ENCODE results near the gene SLC38A4. TPM values are rescaled to one million over a fixed set of nuclear protein-coding genes. Genes with fewer than 3 reads are reported as not detected.

The SLC38A4 gene
- polyA plus RNA-seq, 1 of the 3 experiments (the other 2 are of a cell fraction), result 66.7 TPM

DNA sequence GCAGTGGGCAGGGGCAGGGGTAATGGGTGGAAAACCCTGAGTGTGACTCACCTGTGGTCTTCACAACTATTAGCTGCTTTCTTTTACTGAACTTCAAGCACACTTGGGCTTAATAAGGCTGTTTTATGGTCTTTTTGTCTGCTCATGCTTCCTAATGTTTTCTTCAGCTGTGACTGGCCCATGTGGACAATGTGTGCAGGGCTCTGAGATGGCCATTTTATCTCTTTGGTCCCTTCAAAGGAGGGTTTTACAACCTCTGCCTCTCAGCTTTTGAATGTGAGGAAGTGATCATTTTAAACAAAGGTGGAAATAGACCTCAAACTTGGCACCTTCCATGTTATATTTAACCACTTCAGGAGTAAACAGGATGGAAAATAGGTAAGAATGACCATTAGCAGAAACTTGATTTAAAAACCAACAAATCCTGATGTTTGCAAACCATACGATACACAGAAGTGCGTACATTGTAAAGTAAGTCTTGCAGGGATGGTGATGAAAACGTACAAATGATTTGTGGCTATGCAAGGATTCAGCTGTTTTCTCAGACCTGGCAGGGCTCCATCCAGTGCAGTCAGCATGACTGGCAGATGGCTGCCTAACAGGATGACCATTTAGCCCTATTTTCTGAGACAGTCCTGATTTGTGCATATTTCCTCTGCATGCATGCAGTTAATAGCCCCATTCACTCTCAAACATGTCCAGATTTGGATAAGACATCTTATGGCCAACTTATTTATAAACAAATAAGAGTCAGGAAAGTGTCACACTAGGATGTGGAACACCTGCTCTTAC is 103.2 kb downstream of the SLC38A4 start:
- H3K4me1 ChIP-seq (ENCODE audit: control insufficient read depth in 1 of 2, insufficient read depth in 2 of 2, low read depth in 1 of 2, low read length in 1 of 2), result no peaks in the 10 kb centered on the region
- H3K4me3 ChIP-seq (ENCODE audit: low read depth in 2 of 2, low read length in 1 of 2), result no peak overlapping the region
- TF ChIP-seq NFIC (IDR thresholded peaks at IDR 0.05; ENCODE audit: borderline replicate concordance), result no peak
- TF ChIP-seq, protein P1, sequence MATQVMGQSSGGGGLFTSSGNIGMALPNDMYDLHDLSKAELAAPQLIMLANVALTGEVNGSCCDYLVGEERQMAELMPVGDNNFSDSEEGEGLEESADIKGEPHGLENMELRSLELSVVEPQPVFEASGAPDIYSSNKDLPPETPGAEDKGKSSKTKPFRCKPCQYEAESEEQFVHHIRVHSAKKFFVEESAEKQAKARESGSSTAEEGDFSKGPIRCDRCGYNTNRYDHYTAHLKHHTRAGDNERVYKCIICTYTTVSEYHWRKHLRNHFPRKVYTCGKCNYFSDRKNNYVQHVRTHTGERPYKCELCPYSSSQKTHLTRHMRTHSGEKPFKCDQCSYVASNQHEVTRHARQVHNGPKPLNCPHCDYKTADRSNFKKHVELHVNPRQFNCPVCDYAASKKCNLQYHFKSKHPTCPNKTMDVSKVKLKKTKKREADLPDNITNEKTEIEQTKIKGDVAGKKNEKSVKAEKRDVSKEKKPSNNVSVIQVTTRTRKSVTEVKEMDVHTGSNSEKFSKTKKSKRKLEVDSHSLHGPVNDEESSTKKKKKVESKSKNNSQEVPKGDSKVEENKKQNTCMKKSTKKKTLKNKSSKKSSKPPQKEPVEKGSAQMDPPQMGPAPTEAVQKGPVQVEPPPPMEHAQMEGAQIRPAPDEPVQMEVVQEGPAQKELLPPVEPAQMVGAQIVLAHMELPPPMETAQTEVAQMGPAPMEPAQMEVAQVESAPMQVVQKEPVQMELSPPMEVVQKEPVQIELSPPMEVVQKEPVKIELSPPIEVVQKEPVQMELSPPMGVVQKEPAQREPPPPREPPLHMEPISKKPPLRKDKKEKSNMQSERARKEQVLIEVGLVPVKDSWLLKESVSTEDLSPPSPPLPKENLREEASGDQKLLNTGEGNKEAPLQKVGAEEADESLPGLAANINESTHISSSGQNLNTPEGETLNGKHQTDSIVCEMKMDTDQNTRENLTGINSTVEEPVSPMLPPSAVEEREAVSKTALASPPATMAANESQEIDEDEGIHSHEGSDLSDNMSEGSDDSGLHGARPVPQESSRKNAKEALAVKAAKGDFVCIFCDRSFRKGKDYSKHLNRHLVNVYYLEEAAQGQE (IDR thresholded peaks at IDR 0.05; ENCODE audit: low read depth, low read length), result no peak
- TF ChIP-seq POLR2AphosphoS5 (IDR thresholded peaks at IDR 0.05; ENCODE audit: low read depth, low read length), result no peak
- TF ChIP-seq MEF2A (IDR thresholded peaks at IDR 0.05; ENCODE audit: borderline replicate concordance, low read depth), result no peak
- TF ChIP-seq, protein P2, sequence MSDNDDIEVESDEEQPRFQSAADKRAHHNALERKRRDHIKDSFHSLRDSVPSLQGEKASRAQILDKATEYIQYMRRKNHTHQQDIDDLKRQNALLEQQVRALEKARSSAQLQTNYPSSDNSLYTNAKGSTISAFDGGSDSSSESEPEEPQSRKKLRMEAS (IDR thresholded peaks at IDR 0.05; ENCODE audit: low read depth), result peak; percentile 74; the same call in 1 of the 2 replicates
- no peak for TF ChIP-seq SIN3A (IDR thresholded peaks at IDR 0.05; ENCODE audit: borderline replicate concordance, low read depth, low read length)
- TF ChIP-seq, protein P3, sequence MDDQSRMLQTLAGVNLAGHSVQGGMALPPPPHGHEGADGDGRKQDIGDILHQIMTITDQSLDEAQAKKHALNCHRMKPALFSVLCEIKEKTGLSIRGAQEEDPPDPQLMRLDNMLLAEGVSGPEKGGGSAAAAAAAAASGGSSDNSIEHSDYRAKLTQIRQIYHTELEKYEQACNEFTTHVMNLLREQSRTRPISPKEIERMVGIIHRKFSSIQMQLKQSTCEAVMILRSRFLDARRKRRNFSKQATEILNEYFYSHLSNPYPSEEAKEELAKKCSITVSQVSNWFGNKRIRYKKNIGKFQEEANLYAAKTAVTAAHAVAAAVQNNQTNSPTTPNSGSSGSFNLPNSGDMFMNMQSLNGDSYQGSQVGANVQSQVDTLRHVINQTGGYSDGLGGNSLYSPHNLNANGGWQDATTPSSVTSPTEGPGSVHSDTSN (IDR thresholded peaks at IDR 0.05), result peak; percentile 46
- TF ChIP-seq TCF12 (IDR thresholded peaks at IDR 0.05), result peak; percentile 72
- TF ChIP-seq TEAD4 (IDR thresholded peaks at IDR 0.05; ENCODE audit: borderline replicate concordance, insufficient read depth), result no peak
- no peaks in the 10 kb centered on the region for H3K36me3 ChIP-seq (replicated peaks in 1 of 2; ENCODE audit: control insufficient read depth in 1 of 2, insufficient read depth in 2 of 2, low read length in 1 of 2)
- no peaks in the 10 kb centered on the region for H3K9me2 ChIP-seq
- no peaks in the 10 kb centered on the region for H3K27me3 ChIP-seq (ENCODE audit: insufficient read depth)
- no peaks in the 10 kb centered on the region for H3F3A ChIP-seq (replicated peaks; ENCODE audit: insufficient read depth)
- H3K27ac ChIP-seq (ENCODE audit: low read depth in 2 of 2, low read length in 1 of 2), result no peak overlapping the region
- ChIA-PET CTCF (no interaction called here), POLR2A (no interaction called here)
- no peak overlapping the region for H2AFZ ChIP-seq (ENCODE audit: low read depth)
- DNase-seq, result no peak
- no peak overlapping the region for H3K4me2 ChIP-seq
- no peaks in the 10 kb centered on the region for H3K79me2 ChIP-seq (ENCODE audit: insufficient read depth)
- H4K20me1 ChIP-seq (ENCODE audit: insufficient read depth), result no peaks in the 10 kb centered on the region
- WGBS (ENCODE audit: low lambda C conversion rate), result 54% methylated on average over 3 of the region's 3 CpGs
- no peak overlapping the region for H3K9ac ChIP-seq
- H3K9me3 ChIP-seq, result no peaks in the 10 kb centered on the region

DNA sequence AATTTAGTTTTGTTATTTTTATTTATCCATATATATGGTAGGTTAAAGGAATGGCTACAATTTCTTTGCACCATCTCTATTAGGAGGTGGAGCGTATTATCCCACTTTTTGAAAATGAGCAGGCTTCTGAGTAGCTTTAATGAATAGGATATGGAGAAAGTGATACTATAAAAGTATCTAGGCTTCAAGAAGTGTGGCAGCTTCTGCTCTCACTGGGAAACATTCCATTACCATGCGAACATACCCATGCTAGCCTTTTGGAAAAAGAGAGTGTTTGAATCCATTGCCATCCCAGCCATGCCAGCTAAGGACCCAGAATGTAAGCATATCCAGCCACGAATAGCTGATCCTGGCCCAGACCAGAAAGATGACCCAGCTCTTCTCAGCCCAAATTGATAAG is 107.3 kb downstream of the SLC38A4 start:
- Histone ChIP-seq H3K36me3 (replicated peaks in 1 of 2; ENCODE audit: control insufficient read depth in 1 of 2, insufficient read depth in 2 of 2, low read length in 1 of 2) (no peaks in the 10 kb centered on the region), H3K9me3 (no peaks in the 10 kb centered on the region), H3K27ac (ENCODE audit: low read depth in 2 of 2, low read length in 1 of 2) (no peak overlapping the region), H3K9ac (no peak overlapping the region), H3K4me1 (ENCODE audit: control insufficient read depth in 1 of 2, insufficient read depth in 2 of 2, low read depth in 1 of 2, low read length in 1 of 2) (no peaks in the 10 kb centered on the region), H3K4me2 (no peak overlapping the region), H3K9me2 (no peaks in the 10 kb centered on the region), H3K4me3 (ENCODE audit: low read depth in 2 of 2, low read length in 1 of 2) (no peak overlapping the region), H2AFZ (ENCODE audit: low read depth) (no peak overlapping the region), H4K20me1 (ENCODE audit: insufficient read depth) (no peaks in the 10 kb centered on the region), H3K27me3 (ENCODE audit: insufficient read depth) (no peaks in the 10 kb centered on the region), H3F3A (replicated peaks; ENCODE audit: insufficient read depth) (no peaks in the 10 kb centered on the region), H3K79me2 (ENCODE audit: insufficient read depth) (no peaks in the 10 kb centered on the region)
- ChIA-PET POLR2A (no interaction called here), CTCF (no interaction called here)
- no peak for DNase-seq
- WGBS (ENCODE audit: low lambda C conversion rate), result 65% methylated on average over 3 of the region's 3 CpGs
- no peak for TF ChIP-seq RFX5 (IDR thresholded peaks at IDR 0.05; ENCODE audit: low read length)
- TF ChIP-seq FOXM1 (IDR thresholded peaks at IDR 0.05; ENCODE audit: low read depth), result no peak
- TF ChIP-seq, protein P4, sequence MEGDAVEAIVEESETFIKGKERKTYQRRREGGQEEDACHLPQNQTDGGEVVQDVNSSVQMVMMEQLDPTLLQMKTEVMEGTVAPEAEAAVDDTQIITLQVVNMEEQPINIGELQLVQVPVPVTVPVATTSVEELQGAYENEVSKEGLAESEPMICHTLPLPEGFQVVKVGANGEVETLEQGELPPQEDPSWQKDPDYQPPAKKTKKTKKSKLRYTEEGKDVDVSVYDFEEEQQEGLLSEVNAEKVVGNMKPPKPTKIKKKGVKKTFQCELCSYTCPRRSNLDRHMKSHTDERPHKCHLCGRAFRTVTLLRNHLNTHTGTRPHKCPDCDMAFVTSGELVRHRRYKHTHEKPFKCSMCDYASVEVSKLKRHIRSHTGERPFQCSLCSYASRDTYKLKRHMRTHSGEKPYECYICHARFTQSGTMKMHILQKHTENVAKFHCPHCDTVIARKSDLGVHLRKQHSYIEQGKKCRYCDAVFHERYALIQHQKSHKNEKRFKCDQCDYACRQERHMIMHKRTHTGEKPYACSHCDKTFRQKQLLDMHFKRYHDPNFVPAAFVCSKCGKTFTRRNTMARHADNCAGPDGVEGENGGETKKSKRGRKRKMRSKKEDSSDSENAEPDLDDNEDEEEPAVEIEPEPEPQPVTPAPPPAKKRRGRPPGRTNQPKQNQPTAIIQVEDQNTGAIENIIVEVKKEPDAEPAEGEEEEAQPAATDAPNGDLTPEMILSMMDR (IDR thresholded peaks at IDR 0.05), result no peak
- TF ChIP-seq NFIC (IDR thresholded peaks at IDR 0.05; ENCODE audit: borderline replicate concordance), result no peak
- TF ChIP-seq, protein P5, sequence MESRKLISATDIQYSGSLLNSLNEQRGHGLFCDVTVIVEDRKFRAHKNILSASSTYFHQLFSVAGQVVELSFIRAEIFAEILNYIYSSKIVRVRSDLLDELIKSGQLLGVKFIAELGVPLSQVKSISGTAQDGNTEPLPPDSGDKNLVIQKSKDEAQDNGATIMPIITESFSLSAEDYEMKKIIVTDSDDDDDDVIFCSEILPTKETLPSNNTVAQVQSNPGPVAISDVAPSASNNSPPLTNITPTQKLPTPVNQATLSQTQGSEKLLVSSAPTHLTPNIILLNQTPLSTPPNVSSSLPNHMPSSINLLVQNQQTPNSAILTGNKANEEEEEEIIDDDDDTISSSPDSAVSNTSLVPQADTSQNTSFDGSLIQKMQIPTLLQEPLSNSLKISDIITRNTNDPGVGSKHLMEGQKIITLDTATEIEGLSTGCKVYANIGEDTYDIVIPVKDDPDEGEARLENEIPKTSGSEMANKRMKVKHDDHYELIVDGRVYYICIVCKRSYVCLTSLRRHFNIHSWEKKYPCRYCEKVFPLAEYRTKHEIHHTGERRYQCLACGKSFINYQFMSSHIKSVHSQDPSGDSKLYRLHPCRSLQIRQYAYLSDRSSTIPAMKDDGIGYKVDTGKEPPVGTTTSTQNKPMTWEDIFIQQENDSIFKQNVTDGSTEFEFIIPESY (IDR thresholded peaks at IDR 0.05; ENCODE audit: borderline replicate concordance, low read depth), result no peak
- no peak for TF ChIP-seq POLR2AphosphoS5 (IDR thresholded peaks at IDR 0.05; ENCODE audit: low read depth, low read length)
- TF ChIP-seq, protein P6, sequence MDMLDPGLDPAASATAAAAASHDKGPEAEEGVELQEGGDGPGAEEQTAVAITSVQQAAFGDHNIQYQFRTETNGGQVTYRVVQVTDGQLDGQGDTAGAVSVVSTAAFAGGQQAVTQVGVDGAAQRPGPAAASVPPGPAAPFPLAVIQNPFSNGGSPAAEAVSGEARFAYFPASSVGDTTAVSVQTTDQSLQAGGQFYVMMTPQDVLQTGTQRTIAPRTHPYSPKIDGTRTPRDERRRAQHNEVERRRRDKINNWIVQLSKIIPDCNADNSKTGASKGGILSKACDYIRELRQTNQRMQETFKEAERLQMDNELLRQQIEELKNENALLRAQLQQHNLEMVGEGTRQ (IDR thresholded peaks at IDR 0.05; ENCODE audit: borderline replicate concordance, low read depth, low read length), result no peak
- TF ChIP-seq SMC3 (IDR thresholded peaks at IDR 0.05; ENCODE audit: low read depth, low read length), result no peak
- TF ChIP-seq EP300 (IDR thresholded peaks at IDR 0.05; ENCODE audit: borderline replicate concordance in 1 of 2, low read depth in 1 of 2, low read length in 1 of 2), result no peak

All from SK-N-SH (cell line).